Esophagus muscularis mucosa (tissue), 4 donors: ENCODE results near the gene BBC3. TPM values are rescaled to one million over a fixed set of nuclear protein-coding genes. Genes with fewer than 3 reads are reported as not detected.
"Not testable (repeated sequence)": the region's sequence is repeated elsewhere in the genome, so short reads cannot be mapped to it uniquely, and the experiment has no call there.

ENCODE experiments used
- DNase-seq: peaks from one replicate; pipeline ENCODE4 v3.0.0-alpha.2; 2017; ENCODE audit errors: extremely low spot score
- H3K27ac ChIP-seq, 4 donors: fragments of 200-600 bp; sonication (generic); replicated peaks in 1 of 4; 1 replicate in 3 of 4; 2 replicates in 1 of 4; pipeline ENCODE4 v1.5.1; 2016 to 2019; ENCODE audit warnings: mild to moderate bottlenecking in 1 of 4
- H3K27me3 ChIP-seq, 4 donors: fragments of 200-600 bp; sonication (generic); one replicate each; pipeline versions ENCODE4 v1.5.1 to v1.6.0; 2016 to 2019
- H3K36me3 ChIP-seq, 4 donors: fragments of 200-600 bp; sonication (generic); one replicate each; pipeline ENCODE4 v1.5.1; 2016 to 2019
- H3K4me1 ChIP-seq, 4 donors: fragments of 200-600 bp; sonication (generic); one replicate each; pipeline ENCODE4 v1.5.1; 2016 to 2019
- H3K4me3 ChIP-seq, 4 donors: fragments of 200-600 bp; sonication (generic); 1 replicate in 2 of 4; 2 replicates in 2 of 4; pipeline ENCODE4 v1.5.1; 2016 to 2019; ENCODE audit warnings: mild to moderate bottlenecking in 4 of 4, moderate library complexity in 1 of 4
- H3K9me3 ChIP-seq, 4 donors: fragments of 200-600 bp; sonication (generic); 1 replicate in 3 of 4; 2 replicates in 1 of 4; pipeline ENCODE4 v1.5.1; 2016 to 2019
- EP300 ChIP-seq: sonication (generic); formaldehyde crosslinking; IDR thresholded peaks from one replicate; pipeline ENCODE4 v1.6.1; 2017; ENCODE audit warnings: antibody characterized with exemption
- POLR2A ChIP-seq: fragments of 450-650 bp; IDR thresholded peaks from one replicate; pipeline ENCODE4 v1.6.1; 2017; ENCODE audit warnings: antibody characterized with exemption, moderate library complexity, mild to moderate bottlenecking, low read depth
- POLR2AphosphoS5 ChIP-seq, 2 donors: sonication (generic); formaldehyde crosslinking; IDR thresholded peaks; one replicate each; pipeline ENCODE4 v1.6.1; 2017; ENCODE audit warnings: antibody characterized with exemption in 2 of 2
- WGBS: methylation state at CpG from one replicate; pipeline ENCODE4 v1.1.5; 2018; 5-methylcytosine and 5-hydroxymethylcytosine counted together
- intact Hi-C: fragments of 100-400 bp; cut with DNase I; formaldehyde crosslinking; loops from one replicate; pipeline ENCODE4 v1.15.1; 2023
- total RNA-seq, 4 donors: library from RNA; depleted of rRNA; stranded (reverse); fragments of >200 nt; gene quantifications; one replicate each; pipeline versions ENCODE4 v1.1.0 to v1.2.1, GENCODE V29; 2016
- TF ChIP-seq, protein P1 (sequence below), 3 experiments: fragments of 200-600 bp in 2 of 3; fragments of 450-650 bp in 1 of 3; sonication (generic) in 2 of 3; IDR thresholded peaks; one replicate each; pipeline ENCODE4 v1.5.1; 2017 to 2019; ENCODE audit warnings: antibody characterized with exemption in 3 of 3, mild to moderate bottlenecking in 2 of 3, moderate library complexity in 1 of 3

Gene BBC3
- total RNA-seq, 4 donors from 2014 or later: 5.0 to 21.3 (median 11.5) TPM

DNA sequence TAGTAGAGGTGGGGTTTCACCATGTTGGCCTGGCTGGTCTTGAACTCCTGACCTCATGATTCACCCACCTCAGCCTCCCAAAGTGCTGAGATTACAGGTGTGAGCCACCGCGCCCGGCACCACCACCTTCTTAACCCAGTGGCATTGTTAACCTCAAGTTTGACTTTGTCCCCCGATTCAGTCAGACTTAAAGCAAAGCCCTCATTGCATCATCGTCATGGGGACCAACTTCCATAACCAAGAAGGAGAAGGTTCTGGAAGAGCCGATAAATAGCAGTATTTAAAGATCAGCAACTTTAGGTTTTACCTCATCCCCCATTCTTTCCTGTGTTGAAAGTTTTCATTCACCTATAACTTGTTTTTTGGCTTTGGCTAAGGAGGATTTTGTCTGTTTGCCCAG lies 37.0 kb upstream of the BBC3 start:
- H3K27ac ChIP-seq: no peak overlapping the region
- H3K36me3 ChIP-seq: peaks cover 58 to 91% (median 88%) of the 10 kb centered on the region in 4 donors
- H3K9me3 ChIP-seq: no peaks in the 10 kb centered on the region
- TF ChIP-seq, protein P1, sequence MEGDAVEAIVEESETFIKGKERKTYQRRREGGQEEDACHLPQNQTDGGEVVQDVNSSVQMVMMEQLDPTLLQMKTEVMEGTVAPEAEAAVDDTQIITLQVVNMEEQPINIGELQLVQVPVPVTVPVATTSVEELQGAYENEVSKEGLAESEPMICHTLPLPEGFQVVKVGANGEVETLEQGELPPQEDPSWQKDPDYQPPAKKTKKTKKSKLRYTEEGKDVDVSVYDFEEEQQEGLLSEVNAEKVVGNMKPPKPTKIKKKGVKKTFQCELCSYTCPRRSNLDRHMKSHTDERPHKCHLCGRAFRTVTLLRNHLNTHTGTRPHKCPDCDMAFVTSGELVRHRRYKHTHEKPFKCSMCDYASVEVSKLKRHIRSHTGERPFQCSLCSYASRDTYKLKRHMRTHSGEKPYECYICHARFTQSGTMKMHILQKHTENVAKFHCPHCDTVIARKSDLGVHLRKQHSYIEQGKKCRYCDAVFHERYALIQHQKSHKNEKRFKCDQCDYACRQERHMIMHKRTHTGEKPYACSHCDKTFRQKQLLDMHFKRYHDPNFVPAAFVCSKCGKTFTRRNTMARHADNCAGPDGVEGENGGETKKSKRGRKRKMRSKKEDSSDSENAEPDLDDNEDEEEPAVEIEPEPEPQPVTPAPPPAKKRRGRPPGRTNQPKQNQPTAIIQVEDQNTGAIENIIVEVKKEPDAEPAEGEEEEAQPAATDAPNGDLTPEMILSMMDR (IDR thresholded peaks at IDR 0.05): no peak
- TF ChIP-seq POLR2A (no peak), POLR2AphosphoS5 (IDR thresholded peaks at IDR 0.05) (no peak), EP300 (no peak)
- intact Hi-C loops: no loop called here
- no peak overlapping the region for H3K4me3 ChIP-seq
- 76% methylated on average over 6 of the region's 6 CpGs for WGBS
- no peaks in the 10 kb centered on the region for H3K27me3 ChIP-seq
- peaks cover 7 to 14% (median 12%) of the 10 kb centered on the region in 4 donors for H3K4me1 ChIP-seq
- no peak for DNase-seq

DNA sequence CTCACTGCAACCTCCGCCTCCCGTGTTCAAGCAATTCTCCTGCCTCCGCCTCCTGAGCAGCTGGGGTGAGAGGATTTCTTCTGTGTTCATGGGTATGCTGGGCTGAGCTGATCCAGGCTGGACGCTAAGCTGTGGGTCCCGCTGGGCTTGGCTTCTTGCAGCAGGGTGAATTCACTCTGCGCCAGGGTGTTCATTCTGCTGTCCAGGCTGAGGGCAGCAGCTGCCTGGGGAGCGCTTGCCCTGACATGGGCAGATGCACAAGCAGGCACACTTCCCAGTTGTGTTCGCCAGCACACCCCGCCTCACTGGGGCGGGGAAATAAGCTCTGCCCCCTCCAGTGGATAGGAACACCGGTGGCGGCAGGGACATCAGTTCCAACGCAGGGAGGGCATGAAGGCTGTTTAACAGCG lies 36.4 kb upstream of the BBC3 start:
- H3K27ac ChIP-seq: no peak overlapping the region
- H3K27me3 ChIP-seq: no peaks in the 10 kb centered on the region
- H3K9me3 ChIP-seq: no peaks in the 10 kb centered on the region
- intact Hi-C loops: no loop called here
- 94% methylated on average over 12 of the region's 14 CpGs for WGBS
- TF ChIP-seq, protein P1 (IDR thresholded peaks at IDR 0.05): no peak
- no peak for TF ChIP-seq POLR2AphosphoS5 (IDR thresholded peaks at IDR 0.05)
- no peak for TF ChIP-seq EP300
- no peak for TF ChIP-seq POLR2A
- H3K36me3 ChIP-seq: peaks cover 58 to 98% (median 95%) of the 10 kb centered on the region in 4 donors
- no peak for DNase-seq
- peaks cover under 1 to 7% (median 5%) of the 10 kb centered on the region in 4 donors for H3K4me1 ChIP-seq
- no peak overlapping the region for H3K4me3 ChIP-seq

DNA sequence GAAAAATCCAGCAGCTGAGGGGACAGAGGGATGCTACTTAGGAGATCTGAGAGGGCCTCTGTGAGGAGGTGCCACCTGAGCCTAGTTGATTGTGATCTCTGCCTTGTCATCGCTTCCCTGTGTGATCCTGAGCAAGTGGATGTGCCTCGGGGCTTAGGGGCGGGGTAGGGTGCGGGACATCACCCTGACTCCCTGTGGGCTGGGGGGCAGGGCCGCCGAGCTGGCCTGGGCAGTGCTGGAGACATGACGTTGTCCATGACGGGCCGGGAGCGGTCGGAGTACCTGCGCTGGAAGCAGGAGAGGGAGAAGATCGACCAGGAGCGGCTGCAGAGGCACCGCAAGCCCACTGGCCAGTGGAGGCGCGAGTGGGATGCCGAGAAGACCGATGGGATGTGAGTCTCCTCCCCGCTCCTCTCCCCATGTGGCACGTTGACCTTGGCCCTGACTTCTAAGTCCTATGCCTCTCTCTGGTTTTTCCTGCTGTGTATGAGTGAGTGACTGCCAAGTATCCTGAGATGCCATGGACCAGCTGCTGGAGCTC lies 35.5 kb upstream of the BBC3 start:
- WGBS: 94% methylated on average over 21 of the region's 21 CpGs
- no peak for DNase-seq
- Histone ChIP-seq H3K4me3 (no peak overlapping the region), H3K36me3 (peaks cover 66 to 100% (median 96%) of the 10 kb centered on the region in 4 donors), H3K27me3 (no peaks in the 10 kb centered on the region), H3K27ac (no peak overlapping the region), H3K9me3 (no peaks in the 10 kb centered on the region), H3K4me1 (no peaks in the 10 kb centered on the region)
- TF ChIP-seq POLR2A (no peak), POLR2AphosphoS5 (IDR thresholded peaks at IDR 0.05) (no peak), EP300 (no peak)
- TF ChIP-seq, protein P1 (IDR thresholded peaks at IDR 0.05): no peak
- intact Hi-C loops: no loop called here

DNA sequence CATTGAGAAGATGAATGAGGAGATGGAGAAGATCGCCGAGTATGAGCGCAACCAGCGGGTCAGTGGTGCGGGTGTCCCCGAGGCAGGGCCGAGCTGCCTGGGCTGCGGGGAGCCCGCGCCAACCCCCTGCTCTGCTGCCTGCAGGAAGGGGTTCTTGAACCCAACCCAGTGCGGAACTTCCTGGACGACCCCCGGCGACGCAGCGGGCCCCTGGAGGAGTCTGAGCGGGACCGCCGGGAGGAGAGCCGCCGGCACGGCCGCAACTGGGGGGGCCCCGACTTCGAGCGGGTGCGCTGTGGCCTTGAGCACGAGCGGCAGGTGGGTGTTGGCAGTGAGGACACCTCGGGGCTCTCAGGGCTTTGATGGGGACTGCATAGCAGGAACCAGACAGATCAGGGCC lies 33.6 kb upstream of the BBC3 start:
- no peaks in the 10 kb centered on the region for H3K9me3 ChIP-seq
- intact Hi-C loops: no loop called here
- no peak for DNase-seq
- H3K36me3 ChIP-seq: peaks cover 70 to 100% (median 96%) of the 10 kb centered on the region in 4 donors
- H3K4me3 ChIP-seq: no peak overlapping the region
- no peak overlapping the region for H3K27ac ChIP-seq
- no peaks in the 10 kb centered on the region for H3K27me3 ChIP-seq
- H3K4me1 ChIP-seq: peaks cover 0 to 14% (median 8%) of the 10 kb centered on the region in 4 donors
- no peak for TF ChIP-seq POLR2A
- no peak for TF ChIP-seq POLR2AphosphoS5 (IDR thresholded peaks at IDR 0.05)
- no peak for TF ChIP-seq EP300
- TF ChIP-seq, protein P1 (IDR thresholded peaks at IDR 0.05): no peak
- WGBS: 97% methylated on average over 15 of the region's 30 CpGs

DNA sequence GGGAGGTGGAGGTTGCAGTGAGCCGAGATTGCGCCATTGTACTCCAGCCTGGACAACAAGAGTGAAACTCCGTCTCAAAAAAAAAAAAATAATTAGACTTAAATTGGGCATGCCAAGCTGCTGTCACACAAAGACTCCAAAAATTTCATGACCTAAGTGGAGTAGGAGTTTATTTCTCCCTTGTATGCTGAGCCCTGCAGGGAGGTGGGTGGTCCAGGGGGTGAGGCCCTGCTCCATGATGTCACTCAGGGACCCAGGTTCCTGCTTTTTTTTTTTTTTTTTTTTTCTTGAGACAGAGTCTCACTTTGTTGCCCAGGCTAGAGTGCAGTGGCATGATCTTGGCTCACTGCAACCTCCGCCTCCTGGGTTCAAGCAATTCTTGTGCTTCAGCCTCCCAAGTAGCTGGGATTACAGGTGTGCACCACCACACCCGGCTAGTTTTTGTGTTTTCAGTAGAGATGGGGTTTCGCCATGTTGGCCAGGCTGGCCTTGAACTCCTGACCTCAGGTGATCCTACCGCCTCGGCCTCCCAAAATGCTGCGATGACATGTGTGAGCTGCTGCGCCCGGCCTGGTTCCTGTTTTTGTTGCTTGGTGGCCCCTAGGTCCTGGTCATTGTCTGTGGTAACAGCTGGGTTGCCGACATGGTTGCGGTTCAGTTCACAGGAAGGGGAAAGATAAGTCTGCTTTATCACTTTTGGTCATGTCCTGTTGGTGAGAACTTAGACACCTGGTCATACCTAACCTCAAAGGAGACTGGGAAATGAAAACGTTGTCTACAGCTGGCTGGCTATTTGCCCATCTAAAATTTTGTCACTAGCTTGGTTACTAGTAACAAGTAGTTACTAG lies 31.2 kb upstream of the BBC3 start:
- Histone ChIP-seq H3K4me1 (peaks cover 18 to 36% (median 30%) of the 10 kb centered on the region in 4 donors), H3K36me3 (peaks cover 56 to 91% (median 88%) of the 10 kb centered on the region in 4 donors)
- intact Hi-C loops, H3K9me3 ChIP-seq, H3K27me3 ChIP-seq, H3K27ac ChIP-seq, H3K4me3 ChIP-seq, DNase-seq: not testable (repeated sequence)
- 83% methylated on average over 9 of the region's 14 CpGs for WGBS
